ENCODE measurements around the gene PPIA.
"Not testable (repeated sequence)": the region's sequence is repeated elsewhere in the genome, so short reads cannot be mapped to it uniquely, and the experiment has no call there.

Gene PPIA

GRCh38 chr7:44843440-44843839 lies 47.0 kb downstream of the PPIA start:
- DNase-seq, result not testable (repeated sequence)

GRCh38 chr7:44845451-44845850 lies 49.0 kb downstream of the PPIA start:
- no peak for DNase-seq

DNA sequence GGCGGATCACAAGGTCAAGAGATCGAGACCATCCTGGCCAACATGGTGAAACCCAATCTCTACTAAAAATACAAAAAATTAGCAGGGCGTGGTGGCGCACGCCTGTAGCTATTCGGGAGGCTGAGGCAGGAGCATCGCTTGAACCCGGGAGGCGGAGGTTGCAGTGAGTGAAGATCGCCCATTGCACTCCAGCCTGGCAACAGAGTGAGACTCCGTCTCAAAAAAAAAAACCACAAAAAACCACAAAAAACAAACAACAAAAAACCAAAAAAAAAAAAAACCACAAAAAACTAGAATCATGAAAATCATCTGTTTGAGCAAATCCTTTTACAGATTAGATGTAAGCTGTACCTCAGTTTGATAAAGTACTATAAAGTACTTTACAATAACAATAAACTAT lies 49.9 kb downstream of the PPIA start:
- not testable (repeated sequence) for DNase-seq

DNA sequence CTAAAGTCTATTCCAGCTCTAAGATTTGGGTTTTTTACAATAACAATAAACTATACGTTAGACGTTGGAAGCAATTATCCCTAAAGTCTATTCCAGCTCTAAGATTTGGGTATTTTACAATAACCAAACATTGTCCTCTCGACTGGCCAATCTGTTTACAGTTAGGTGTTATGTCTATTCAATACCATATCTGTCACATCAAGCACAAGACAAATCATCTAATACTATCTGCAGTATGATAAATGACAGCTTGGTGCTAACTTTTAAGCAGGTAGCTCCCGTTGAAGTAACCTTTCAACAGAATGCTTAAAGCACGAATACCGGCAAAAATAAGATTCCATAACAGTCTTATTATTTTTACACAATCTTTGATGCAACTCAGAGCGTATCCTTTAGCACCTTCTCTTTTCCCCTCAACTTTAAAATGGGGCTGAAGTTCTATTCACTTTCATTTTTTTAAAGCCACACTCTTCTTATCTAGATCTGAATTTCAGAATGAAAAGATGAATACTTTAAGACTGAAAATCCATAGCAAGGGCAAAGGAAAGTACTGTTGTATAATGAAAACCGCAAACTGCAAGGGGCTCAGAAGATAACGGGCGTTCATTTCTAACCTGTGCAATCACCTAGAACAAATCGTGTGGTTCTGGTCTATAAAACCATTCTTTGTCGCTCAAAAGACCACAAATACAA lies 50.5 kb downstream of the PPIA start:
- DNase-seq, result no peak

- peak; percentile 80 to 84 for DNase-seq
Measured at GRCh38 chr7:44847509-44847919, 51.0 kb downstream of the PPIA start.

GRCh38 chr7:44847920-44848634 lies 51.6 kb downstream of the PPIA start, which contains the start of gene H2AZ2:
Gene H2AZ2, minus strand, starts transcription at chr7:44848087. Its CDS starts 116 bp downstream, at chr7:44847971.
- DNase-seq, result peak; percentile 100

DNA sequence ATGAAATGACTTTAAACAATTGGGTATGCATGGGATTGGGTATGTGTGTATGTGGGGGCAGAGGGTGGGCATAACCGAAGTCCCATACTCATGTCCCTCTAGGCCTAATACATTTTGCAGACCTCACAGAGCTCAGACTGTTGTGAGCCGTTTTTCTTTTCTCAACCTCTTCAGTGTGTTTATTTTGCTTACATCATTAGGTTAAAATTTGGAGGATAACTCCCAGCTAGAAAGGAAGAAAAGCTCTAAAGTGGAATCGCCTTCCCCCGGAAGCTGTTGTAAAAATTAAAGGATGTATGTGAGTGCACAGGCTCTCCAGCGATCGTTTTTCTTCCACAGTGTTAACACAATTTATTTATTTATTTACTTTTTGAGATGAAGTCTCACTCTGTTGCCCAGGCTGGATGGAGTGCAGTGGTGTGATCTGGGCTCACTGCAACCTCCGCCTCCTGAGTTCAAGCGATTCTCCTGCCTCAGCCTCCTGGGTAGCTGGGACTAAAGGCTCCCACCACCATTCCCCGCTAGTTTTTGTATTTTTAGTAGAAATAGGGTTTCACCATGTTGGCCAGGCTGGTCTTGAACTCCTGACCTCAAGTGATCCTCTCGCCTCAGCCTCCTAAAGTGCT lies 52.9 kb downstream of the PPIA start:
- no peak for DNase-seq

GRCh38 chr7:44849885-44850544 lies 53.5 kb downstream of the PPIA start:
- DNase-seq, result no peak

DNA sequence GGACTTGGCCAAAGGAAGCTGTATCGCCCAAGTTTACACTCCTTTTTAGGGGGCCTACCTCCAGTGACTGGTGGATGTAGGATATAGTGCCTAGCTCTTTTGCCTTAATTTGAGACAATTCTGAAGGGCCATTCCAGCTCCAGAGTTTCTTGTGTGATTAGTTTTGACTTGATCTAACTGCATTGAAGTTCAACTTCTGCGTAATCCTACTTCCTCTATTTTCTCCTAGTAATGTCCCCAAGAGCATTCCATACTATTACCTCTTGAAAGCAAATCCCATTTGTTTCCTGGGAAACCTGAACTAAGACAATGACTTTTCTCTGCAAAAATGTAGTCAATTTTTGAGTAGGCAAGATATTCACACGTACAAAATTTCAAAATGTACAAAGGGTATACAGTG lies 56.1 kb downstream of the PPIA start:
- DNase-seq, result no peak

All from stimulated activated CD4-positive, alpha-beta T cell treated with anti-CD3 and anti-CD28 coated beads, Interleukin-4, amount 100 ng/mL, for 4 hours (primary cell).